ENCODE measurements around the gene CACNG4.

Gene CACNG4

GRCh38 chr17:66963909-66964771, at the start of gene CACNG4:
CACNG4 (plus strand) TSS chr17:66964707; CDS start chr17:66964912, 205 bp downstream.
- DNase-seq, result no peak

DNA sequence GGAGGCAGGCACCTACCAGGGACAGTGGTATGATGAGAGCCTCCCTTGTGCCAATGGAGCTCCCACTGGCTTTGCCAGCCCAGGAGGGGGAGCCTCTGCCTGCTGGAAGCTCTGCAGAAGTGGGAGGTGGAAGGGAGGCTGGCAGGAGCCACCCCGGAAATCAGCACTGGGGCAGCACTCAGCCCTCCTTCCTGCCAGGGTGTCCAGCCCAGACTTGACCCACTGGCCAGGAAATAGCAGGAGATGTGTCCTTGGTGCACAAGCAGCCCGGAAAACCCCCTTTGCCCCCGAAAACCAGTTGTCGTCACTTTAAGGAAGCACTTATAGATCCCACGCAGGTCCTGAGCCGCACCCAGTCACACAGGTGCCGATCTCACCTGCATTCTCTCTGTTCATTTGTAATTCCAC, 49.3 kb upstream of the CACNG4 start:
- no peak for DNase-seq

- DNase-seq, result no peak
Measured at GRCh38 chr17:66915792-66916191, 48.7 kb upstream of the CACNG4 start.

DNA sequence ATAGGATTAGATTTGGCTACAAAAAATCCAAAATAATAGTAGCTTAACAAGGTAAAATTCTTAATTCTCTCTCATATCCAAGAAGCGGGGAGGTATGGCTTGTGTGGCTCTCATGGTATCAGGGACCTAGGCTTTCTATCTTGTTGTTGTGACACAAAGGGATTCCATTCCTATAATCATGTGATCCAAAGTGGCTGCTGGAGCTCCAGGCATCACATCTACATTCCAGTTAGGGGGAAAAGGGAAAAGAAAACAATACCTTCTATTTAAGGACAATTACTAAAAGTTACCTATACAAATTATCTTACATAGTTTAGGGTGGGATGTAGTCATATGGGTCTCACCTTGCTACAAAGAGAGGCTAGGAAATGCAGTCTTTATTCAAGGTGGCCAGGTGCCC, 47.6 kb upstream of the CACNG4 start:
- no peak for DNase-seq

- DNase-seq, result no peak
Measured at GRCh38 chr17:66918896-66919295, 45.6 kb upstream of the CACNG4 start.

DNA sequence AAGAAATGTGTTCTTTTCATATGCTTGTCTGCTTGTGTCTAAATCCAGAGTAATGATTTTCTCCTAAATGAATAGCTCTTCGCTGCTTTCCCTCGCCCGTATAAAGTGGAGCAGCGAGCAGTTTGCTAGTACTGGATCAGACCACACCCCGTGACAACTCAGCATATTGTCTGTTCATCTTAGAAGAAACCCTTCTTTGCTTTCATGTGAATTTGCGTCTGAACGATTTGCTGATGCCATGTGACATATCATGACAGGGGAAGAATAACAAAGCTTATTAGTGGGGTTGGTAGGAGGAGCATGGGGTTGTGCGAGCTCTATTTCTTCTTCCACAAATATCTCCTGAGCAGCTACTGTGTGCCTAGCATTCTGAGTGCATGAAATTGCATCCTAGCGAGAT, 44.1 kb upstream of the CACNG4 start:
- DNase-seq, result no peak

GRCh38 chr17:66920950-66921349, 43.6 kb upstream of the CACNG4 start:
- DNase-seq, result no peak

DNA sequence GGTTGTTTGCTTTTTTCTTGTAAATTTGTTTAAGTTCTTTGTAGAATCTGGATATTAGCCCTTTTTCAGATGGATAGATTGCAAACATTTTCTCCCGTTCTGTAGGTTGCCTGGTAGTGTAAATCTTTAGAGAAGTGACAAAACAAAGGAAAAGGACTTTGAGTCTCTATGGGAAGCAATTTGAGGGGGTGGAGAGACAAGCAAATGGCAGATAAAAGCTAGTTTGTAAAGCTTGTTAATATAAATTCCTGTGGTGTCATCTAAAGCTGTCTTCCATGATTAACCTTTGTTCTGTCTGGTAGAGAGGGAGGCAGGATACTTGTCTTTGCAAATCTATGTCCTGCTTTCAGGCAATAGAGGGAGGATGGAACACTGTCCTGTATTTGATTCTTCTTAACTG, 40.6 kb upstream of the CACNG4 start:
- DNase-seq, result no peak

DNA sequence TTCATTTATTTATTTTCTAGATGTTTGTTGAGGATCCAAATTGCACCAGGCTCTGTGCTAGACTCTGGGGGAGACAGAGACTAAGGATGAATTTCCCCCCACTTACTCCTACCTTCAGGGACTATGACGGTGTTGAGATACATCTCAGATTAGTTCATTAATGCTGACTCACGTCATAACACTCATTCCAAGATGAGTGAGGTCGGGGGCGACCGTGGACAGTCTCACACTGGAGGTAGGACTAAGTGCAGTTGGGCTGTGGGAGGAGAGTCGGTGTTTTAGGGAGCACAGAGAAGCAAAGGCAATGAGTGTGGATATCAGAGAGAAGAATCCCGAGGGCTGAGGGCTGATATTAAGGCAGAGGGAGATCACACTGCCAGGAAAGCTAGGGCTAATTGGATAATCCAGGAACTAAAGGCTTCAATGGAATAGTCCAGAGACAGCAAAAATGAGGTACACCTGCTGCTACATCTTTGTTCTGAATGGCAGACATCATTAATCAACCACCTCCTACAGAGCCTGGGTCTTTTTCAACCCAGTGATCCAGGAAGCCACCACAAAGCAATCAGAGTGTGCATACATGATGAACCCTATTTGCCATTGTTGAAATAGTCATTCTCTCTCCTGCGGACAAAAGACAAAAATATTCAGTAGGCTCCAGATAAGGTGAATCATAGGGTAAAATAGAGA, 38.6 kb upstream of the CACNG4 start:
- DNase-seq, result no peak

DNA sequence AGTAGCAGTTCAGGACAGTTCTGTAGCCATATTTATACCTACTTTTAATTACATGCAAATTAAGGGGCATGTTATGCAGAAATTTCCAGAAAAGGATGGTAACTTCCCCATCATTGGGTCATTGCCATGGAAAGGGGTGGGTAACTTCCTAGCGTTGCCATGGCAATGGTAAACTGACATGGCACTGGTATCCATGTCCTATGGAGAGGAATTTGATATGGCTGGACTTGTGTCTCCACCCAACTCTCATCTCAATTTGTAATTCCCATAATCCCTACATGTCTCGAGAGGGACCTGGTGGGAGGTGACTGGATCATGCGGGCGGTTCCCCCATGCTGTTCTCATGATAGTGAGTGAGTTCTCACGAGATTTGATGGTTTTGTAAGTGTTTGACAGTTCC, 35.6 kb upstream of the CACNG4 start:
- DNase-seq, result no peak

- no peak for DNase-seq
Measured at GRCh38 chr17:66929591-66929990, 34.9 kb upstream of the CACNG4 start.

DNA sequence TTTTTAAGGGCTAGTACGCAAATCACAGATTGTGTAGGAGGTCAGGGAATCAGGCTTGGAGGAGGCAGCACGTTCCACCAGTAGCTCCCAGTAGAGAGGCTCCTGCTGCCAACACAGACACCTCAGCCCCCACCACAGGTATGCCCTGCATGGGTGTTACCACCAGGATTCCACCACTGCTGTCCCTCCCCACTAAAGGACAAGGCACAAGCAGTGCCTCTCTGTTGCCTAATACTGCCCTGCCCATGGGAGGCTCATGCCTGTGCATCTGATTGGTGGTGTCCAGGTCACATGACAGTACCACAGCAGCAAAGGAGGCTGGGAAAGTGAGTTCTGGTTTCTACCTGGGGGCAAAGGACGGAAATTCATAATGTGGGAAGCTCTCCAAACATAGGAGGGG, 33.6 kb upstream of the CACNG4 start:
- no peak for DNase-seq

DNA sequence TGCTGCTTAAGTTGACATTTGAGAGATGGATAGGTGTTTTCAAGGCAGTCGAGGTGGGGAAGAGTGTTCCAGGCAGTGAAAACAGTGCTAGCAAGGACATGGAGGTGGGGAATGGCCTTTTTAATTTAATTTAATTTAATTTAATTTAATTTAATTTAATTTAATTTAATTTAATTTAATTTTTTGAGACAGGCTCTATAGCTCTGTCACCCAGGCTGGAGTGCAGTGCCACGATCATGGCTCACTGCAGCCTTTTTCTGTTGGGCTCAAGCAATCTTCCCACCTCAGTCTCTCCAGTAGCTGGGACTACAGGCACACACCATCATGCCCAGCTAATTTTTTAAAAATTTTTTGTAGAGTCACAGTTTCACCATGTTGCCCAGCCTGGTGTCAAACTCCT, 32.2 kb upstream of the CACNG4 start:
- no peak for DNase-seq

DNA sequence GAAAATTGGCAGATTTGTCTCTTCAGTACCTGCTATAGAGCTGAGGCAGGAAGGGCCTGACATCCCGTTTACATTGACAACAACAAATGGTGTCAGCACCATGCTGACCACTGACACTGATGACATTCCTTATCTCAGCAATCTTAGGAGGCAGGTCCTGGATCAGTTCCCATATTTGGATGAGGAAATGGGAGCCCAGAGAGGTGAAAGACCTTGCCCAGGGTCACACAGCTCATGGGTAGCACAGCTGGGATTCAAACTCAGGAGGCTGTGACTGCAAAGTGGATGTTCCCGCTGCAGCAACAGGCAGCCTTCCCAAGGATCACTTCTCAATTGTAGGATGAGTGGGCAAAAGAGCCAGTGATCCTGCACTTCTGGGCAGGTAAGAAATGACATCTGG, 30.5 kb upstream of the CACNG4 start:
- no peak for DNase-seq

GRCh38 chr17:66935717-66936116, 28.8 kb upstream of the CACNG4 start:
- no peak for DNase-seq

DNA sequence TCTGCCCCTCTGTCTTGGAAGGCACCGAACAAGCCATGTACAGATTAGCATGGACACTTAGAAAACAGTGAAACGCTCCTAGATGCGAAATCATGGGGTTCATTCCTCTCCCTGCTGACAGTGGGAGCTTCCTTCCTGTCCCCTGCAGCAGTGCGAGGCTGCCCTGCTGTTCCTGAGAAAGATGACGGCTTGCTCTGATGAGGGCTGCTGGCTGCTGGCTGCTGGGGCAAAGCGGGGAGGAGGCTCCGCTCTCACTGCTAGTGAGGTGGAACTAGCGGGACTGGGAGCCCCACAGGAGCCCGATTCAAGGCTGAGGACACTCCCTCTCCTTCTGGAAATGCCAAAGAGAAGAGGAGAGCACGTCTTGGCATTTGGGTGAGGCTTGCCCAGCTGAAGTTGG, 25.9 kb upstream of the CACNG4 start:
- no peak for DNase-seq

DNA sequence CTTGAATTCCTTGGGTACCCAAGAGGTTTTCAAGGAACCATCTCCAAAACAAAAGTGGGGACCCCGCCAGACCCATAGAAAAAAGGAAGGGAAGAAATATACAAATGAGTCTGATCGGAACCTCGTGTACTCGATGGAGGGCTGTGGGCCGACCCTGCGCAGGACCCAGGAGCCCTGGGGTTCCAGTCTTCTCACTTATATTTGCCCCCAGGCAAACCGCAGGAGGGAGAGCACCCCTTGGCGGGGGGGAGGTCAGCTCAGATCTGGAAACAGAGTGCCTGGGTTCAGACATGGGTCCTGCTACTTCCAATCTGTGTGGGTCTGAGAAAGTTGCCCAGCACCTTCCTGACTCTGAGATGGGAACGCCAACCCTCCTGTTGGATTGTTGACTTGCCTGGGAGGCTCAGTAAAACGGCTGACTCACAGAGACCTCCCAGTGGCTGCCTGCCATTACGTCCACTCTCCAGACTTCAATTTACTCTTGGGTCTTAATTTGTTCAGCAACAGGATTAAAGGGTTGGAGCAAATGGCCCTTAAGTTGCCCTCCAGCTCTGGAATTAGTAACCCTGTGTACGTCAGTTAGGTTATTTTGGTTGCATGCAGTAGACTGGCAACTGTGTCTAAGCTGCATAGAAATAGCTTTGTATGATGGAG, 24.9 kb upstream of the CACNG4 start:
- DNase-seq, result no peak

- DNase-seq, result no peak
Measured at GRCh38 chr17:66941249-66941648, 23.3 kb upstream of the CACNG4 start.

DNA sequence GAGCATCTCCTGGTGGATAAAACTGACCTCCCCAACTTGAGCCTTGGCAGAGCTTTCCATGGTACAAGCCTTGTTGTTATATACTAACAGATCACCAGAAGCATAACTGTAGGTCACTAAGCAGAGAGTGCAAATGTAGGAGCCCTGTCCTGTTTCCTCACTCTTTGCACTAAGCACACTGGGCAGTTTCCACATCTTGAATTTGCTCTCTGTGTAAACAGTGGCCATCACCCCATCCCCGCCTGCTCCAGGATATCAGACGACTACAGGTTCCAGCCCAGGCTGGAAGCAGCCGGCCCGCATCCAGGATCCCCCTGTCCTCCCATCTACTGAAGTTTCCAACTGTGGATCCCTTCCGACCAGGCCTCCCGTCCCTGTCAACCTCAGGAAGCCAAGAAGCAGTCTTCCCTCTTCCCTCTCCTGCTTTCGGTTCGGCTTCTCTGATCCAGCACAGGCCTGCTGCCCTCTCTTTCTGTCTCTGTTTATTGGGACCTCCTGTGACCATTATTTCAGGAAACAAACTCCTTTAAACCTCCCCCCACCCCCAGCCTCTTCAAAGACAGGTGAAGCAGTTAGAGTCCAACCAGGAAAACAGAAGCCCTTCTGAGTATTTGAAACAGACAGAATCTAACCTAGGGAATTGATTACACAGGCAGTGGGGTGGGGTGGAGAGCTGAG, 22.6 kb upstream of the CACNG4 start:
- no peak for DNase-seq

- no peak for DNase-seq
Measured at GRCh38 chr17:66942451-66943264, 21.8 kb upstream of the CACNG4 start.

- DNase-seq, result no peak
Measured at GRCh38 chr17:66943484-66943883, 21.0 kb upstream of the CACNG4 start.

DNA sequence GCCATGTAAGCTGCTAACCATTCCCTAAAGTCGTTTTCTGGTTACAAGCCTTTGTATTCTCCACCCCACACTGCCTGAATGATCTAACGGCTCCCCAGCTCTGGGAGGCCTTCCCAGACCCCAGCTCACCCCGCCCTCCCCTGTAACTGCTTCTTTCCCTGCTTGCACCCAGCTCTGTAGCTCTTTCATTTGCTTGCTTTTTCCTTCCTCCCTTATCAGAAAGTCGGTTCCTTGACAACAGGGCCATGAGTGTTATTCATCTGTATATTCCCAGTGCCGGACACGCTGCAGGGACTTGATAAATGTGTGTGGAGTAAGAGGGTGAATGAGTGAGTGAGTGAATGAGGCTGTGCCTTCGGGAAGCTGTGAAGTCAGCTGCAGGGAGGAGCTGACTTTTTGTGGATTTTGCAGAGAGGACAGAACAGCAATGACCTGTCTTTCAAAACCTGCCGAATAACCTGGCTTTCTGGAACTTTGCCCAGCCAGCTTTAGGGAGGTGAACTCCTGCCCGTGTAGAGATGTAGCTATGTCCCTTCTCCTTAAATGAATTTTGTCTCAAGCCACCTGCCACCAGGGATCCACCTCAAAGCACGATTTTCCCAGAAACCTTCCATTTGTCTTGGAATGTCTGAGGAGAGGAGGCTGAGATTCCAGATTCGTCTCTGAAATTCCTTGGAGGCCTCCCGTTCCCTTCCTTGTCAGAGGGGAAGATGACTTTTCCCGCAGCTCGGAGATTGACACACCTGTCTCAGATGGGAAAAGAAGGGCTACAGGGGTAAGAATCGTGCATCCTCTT, 20.0 kb upstream of the CACNG4 start:
- no peak for DNase-seq

All from CD4-positive, alpha-beta T cell treated with Interleukin-4 for 4 hours (primary cell).